ENCODE measurements around the gene METTL27.
"Not testable (repeated sequence)": the region's sequence is repeated elsewhere in the genome, so short reads cannot be mapped to it uniquely, and the experiment has no call there.

Gene METTL27

DNA sequence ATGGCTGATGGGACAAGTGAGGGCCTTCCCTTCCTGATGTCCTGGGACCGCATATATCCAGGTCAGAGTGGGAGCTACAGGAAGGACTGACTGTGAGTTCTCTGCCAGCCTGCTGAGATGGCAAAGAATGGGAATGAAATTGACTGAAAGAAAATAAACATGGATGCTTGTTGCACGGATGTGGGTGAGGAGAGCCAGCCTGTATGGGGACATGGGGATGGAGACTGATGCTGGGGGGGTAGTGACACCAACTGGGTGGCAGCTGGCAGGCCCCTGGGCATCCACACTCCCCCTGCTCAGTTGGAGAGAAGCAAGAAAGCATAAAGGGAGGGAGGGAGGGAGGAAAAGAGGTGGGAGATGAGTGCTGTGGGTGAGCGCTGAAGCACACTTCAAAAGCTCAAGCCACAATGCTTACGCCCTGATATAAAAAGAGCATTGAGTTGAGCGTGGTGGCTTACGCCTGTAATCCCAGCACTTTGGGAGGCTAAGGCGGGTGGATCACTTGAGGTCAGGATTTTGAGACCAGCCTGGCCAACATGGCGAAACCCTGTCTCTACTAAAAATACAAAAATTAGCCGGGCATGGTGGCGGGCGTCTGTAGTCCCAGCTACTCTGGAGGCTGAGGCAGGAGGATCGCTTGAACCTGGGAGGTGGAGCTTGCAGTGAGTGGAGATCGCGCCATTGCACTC is 20.6 kb downstream of the METTL27 start:
- DNase-seq (ENCODE audit: low read depth) = not testable (repeated sequence)

DNA sequence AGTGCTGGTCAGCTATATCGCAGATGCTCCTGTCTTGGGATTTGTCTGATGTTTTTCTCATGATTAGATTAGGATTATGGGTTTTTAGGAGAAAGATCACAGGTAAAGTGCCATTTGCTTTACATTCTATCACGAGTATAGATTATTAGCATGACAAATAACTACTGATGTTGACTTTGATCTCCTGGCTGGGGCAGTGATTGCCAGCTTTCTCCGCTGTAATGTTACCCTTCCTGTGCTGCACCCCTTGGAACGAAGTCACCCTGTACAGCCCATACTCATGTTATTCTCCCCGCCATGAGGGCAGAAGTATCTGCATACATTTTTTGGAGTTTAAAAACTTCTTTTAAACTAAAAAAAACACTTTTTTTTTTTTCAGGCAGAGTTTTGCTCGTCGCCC is 22.3 kb downstream of the METTL27 start:
- no peak for DNase-seq (ENCODE audit: low read depth)

DNA sequence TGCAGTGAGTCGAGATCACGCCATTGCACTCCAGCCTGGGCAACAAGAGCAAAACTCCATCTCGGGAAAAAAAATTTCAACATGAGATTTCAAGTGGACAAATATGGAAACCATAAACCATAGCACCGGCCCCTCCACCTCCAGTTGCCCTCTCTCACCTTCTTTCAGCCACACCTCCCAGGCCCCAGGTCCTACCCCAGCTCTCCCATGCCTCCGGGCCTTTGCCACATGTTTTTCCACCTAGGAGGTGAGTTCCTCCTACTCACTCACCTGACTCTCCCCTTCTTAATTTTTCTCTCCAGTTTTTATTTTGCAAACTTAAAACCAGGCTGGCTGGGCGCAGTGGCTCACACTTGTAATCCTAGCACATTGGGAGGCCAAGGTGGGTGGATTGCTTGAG is 25.2 kb downstream of the METTL27 start:
- DNase-seq (ENCODE audit: low read depth) = no peak

DNA sequence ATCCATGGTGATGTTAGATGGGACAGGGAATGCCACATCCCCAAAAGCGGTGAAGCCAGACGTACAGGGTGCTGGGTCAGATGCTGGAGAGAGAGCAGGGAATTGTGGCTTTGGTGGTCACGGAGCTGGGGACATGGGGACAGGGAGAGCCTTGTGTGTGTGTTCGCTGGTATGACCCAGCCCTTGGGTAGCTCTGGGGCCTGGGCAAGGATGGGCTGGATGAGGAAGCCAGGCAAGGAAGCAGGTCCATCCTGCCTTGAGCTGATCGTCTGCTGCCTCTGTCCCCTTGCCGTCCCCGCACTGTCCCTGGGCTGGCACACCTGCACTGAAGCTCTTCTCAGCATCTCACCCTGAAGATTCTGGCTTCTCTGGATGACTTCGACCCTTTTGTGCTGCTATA is 26.9 kb downstream of the METTL27 start:
- DNase-seq (ENCODE audit: low read depth) = no peak

DNA sequence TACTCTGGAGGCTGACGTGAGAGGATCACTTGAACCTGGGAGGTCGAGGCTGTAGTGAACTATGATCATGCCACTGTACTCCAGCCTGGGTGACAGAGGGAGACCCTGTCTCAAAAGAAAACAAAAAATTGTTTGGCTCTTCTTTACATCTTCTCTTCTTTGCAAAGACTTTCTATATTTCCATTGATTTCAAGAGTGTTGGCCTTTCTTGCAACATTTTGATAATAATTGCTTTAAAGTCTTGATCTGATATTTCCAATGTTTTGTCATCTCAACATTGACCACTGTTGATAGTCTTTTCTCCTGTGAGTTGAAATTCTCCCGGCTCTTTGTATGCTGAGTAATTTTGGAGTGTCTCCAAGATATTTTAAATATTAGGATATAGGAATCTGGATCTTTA is 29.3 kb downstream of the METTL27 start:
- DNase-seq (ENCODE audit: low read depth) = no peak

DNA sequence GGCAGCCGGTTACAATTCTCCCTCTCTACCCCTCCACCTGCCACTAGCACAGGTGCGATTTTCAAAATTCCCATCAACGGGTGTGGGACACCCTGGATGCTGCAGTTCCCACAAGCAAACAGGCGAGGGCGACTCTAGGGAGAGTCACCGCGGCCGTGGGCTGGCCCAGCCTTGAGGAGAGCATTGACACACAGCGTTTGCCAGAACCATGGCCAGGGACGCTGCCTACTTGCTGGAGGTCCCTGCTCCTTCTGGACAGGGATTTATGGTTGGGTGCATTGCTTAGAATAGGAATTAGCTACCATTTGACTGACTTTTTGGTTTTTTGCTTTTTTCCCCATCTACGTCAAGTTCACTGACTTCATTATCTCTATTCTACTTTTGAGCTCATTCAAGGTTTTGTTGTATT is 30.6 kb downstream of the METTL27 start:
- DNase-seq (ENCODE audit: low read depth) = peak; percentile 48

DNA sequence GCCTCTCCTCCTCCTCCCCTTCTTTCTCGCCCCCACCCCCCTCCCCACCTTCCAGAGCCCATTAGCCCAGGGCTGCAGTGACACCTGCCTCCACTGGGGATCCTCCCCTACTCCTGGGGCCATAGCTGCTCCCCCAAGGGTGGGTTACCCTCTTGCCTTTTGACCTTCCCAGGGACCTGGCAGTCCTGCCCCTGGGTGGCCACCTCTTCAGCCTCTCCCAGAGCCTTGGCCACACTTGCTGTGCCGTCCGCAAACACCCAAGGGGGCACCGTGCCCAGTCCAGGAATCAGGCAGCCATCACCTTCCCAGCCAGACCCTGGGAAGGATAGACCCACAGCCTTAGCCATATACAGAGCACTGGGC is 31.3 kb downstream of the METTL27 start:
- DNase-seq (ENCODE audit: low read depth) = no peak

DNA sequence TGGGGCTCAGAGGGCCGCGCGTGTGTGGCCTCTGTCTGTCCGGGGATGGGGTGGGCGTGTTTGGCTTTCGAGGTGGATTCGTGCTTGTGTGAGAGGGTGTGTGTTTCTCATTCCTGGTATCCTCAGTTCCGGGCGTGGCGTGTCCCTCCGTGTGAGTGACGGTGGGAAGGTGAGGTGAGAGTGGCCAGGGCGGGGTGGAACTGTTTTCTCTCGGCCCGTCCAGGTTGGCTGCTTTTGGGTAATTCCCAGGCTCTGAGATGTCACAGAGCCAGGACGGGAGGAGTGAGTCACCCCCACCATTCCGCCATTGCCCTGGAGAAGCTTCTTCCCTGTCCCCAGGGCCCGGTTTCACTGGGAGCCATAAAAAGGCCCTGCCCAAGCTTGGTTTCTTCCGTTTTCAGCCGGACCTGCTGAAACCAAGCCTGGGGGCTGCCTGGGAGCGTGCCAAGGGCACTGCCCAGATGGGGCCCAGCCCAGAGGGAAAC is 32.8 kb downstream of the METTL27 start:
- no peak for DNase-seq (ENCODE audit: low read depth)

DNA sequence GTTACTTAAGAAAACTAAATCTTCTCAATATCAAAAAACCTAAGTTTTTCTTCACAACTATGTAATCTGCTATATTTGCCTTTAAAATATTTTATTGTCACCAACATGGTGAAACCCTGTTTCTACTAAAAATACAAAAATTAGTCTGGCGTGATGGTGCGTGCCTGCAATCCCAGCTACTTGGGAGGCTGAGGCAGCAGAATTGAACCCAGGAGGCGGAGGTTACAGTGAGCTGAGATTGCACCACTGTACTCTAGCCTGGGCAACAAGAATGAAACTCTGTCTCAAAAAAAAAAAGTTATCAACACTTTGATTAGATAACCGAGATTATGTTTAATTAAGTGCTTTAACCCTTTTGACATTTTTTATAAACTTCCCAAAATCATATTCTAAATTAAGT is 39.9 kb downstream of the METTL27 start:
- DNase-seq (ENCODE audit: low read depth) = no peak

DNA sequence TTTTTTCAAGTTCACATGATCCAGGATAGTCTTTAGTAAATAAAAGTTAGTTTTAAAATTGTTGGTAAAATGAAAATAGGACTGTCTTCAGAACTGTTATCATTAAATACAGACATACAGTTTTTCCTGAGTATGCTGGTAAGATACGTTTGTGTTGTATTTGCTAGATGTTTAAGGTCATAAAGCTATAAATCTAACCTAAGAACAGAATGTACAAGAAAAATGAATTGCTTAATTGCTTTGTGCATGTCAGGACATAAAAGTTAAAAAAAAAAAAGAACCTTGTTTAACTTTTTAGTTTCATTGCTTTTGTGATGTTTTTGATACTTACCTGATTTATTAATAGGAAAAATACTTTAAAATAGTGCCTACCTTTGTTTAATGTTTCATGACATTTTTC is 40.7 kb downstream of the METTL27 start:
- no peak for DNase-seq (ENCODE audit: low read depth)

DNA sequence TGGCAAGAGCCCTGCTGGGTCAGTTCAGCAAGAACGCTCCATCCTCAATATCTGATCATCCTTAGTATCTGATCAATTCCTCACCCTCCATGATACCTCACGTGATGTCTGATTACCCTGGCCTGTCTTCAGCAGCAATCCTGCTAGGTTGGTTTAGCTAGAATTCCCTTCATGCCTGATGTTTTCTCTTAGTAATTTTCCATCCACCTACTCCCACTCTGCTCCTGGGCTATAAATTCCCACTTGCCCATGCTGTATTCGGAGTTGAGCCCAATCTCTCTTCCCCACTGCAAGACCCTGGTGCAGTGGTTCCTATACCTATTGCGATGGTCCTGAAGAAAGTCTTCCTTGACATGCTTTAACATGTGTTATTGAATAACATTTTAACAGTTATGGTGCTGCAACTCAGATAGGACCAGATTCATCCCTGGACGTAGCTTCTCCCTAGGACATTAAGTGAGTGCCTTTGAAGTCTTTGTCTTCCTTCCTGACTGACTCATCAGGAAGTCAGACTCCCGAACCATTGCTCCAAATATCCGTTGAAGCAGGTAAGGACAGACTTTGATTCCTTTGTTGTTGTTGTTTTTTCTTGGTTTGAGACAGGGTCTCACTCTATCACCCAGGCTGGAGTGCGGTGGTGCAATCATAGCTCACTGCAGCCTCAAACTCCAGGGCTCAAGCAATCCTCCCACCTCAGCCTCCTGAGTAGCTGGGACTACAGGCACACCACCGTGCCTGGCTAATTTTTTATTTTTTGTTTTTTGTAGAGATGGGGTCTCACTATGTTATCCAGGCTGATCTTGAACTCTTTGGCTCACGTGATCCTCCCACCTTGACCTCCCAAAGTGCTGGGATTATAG is 42.8 kb downstream of the METTL27 start:
- no peak for DNase-seq (ENCODE audit: low read depth)

DNA sequence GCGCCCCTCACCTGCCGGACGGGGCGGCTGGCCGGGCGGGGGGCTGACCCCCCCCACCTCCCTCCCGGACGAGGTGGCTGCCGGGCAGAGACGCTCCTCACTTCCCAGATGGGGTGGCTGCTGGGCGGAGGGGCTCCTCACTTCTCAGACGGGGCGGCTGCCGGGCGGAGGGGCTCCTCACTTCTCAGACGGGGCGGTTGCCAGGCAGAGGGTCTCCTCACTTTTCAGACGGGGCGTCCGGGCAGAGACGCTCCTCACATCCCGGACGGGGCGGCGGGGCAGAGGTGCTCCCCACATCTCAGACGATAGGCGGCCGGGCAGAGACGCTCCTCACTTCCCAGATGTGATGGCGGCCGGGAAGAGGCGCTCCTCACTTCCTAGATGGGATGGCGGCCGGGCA is 45.1 kb downstream of the METTL27 start:
- DNase-seq (ENCODE audit: low read depth) = not testable (repeated sequence)

DNA sequence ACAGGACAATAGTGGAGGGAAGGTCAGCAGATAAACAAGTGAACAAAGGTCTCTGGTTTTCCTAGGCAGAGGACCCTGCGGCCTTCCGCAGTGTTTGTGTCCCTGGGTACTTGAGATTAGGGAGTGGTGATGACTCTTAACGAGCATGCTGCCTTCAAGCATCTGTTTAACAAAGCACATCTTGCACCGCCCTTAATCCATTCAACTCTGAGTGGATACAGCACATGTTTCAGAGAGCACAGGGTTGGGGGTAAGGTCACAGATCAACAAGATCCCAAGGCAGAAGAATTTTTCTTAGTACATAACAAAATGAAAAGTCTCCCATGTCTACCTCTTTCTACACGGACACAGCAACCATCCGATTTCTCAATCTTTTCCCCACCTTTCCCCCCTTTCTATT is 45.7 kb downstream of the METTL27 start:
- not testable (repeated sequence) for DNase-seq (ENCODE audit: low read depth)

DNA sequence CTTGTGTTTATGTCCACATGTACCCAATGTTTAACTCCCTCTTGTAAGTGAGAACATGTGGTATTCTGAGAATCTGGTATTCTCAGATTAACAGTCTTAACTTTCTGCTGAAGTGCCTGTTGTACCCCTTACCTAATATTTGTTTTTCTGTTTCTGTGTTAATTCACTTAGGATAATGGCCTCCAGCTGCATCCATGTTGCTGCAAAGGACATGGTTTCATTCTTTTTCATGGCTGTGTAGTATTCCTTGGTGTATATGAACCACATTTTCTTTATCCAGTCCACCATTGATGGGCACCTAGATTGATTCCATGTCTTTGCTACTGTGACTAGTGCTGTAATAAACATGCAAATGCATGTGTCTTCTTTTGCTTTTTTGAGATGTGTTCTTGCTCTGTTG is 47.1 kb downstream of the METTL27 start:
- not testable (repeated sequence) for DNase-seq (ENCODE audit: low read depth)

DNA sequence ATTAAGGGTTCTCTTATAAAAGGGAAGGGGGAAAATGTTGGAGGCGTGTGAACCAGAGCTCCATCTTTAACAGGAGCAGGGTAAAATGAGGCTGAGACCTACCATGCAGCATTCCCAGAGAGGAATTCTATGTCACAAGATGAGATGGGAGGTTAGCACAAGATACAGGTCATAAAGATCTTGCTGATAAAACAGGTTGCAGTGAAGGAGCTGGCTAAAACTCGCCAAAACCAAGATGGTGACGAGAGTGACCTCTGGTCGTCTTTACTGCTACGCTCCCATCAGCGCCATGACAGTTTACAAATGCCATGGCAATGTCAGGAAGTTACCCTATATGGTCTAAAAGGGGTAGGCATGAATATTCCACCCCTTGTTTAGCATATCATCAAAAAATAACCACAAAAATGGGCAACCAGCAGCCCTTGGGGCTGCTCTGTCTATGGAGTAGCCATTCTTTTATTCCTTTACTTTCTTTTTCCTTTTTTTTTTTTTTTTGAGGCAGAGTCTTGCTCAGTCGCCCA is 51.1 kb downstream of the METTL27 start:
- DNase-seq (ENCODE audit: low read depth) = not testable (repeated sequence)

DNA sequence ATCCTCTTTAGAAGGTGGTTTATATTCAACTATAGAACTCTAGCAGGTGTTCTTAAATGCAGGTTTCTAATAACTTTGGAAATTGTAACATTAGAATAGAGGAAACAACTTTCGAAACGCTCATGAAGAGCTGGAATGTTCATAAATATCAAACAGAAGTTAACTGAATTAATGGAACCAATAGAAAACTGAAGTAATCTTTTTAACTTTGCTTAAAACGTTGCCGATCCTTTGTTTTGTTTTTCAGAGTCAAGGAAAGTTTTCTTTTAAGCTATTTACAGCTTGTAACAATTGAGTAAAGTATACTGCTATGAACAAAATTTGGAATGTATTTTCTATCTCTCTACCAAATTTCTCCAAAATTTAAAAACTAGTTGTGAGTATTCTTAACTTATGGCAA is 53.3 kb downstream of the METTL27 start:
- DNase-seq (ENCODE audit: low read depth) = no peak

DNA sequence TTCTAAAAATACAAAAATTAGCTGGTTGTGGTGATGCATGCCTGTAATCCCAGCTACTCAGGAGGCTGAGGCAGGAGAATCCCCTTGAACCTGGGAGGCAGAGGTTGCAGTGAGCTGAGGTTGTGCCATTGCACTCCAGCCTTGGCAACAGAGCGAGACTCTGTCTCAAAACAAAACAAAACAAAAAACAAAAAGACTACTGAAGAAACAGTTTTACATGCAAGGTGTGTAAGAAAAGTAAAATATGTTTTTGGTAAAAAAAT is 54.6 kb downstream of the METTL27 start:
- not testable (repeated sequence) for DNase-seq (ENCODE audit: low read depth)

DNA sequence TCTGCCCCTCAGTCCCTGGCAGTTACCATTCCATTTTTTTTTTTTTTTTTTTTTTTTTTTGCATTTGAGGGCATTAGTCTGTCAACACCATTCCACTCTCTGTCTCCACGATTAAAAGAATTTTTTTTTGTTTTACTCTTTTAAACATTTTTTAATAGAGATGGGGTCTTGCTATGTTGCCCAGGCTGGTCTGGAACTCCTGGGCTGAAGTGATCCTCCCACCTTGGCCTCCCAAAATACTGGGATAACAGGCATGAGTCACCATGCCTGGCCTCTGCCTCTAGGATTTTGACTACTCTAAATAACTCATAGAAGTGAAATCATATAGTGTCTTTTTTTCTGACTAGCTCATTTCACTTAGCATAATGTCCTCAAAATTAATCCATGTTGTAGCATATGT is 55.7 kb downstream of the METTL27 start:
- no peak for DNase-seq (ENCODE audit: low read depth)
